SK-N-SH treated with all-trans-retinoic acid at 6 μM for 48 hours (cell line): ENCODE data around the gene SUGCT.

Experiments used
- ATAC-seq: fragments of 200-7000 bp; cut with Tn5 transposase; 3 replicates; pipeline ENCODE4 v1.9.1; 2020; ENCODE audit warnings: mild to moderate bottlenecking, moderate library complexity
- ARNTL ChIP-seq: fragments of 450-650 bp; formaldehyde crosslinking; IDR thresholded peaks from 2 replicates; pipeline ENCODE4 v1.5.0; 2020; ENCODE audit warnings: low read depth, mild to moderate bottlenecking, moderate library complexity, borderline replicate concordance
- BACH2 ChIP-seq: fragments of 250-450 bp; sonication (Bioruptor Pico); IDR thresholded peaks from 2 replicates; pipeline ENCODE4 v1.9.0; 2021; ENCODE audit warnings: mild to moderate bottlenecking, borderline replicate concordance
- CSDC2 ChIP-seq: fragments of 250-450 bp; sonication (Bioruptor Pico); IDR thresholded peaks from 2 replicates; pipeline ENCODE4 v1.5.0; 2020; ENCODE audit warnings: mild to moderate bottlenecking, moderate library complexity
- CSRNP3 ChIP-seq: fragments of 250-450 bp; sonication (Bioruptor Pico); IDR thresholded peaks from 2 replicates; pipeline ENCODE4 v1.5.1; 2021; ENCODE audit warnings: mild to moderate bottlenecking, moderate library complexity
- ESRRG ChIP-seq: fragments of 250-450 bp; sonication (Bioruptor Pico); IDR thresholded peaks from 2 replicates; pipeline ENCODE4 v1.6.1; 2021; ENCODE audit warnings: mild to moderate bottlenecking
- GLIS3 ChIP-seq: fragments of 250-450 bp; sonication (Bioruptor Pico); IDR thresholded peaks from 2 replicates; pipeline ENCODE4 v1.5.0; 2020; ENCODE audit warnings: mild to moderate bottlenecking, moderate library complexity
- ISL1 ChIP-seq: fragments of 250-450 bp; sonication (Bioruptor Pico); IDR thresholded peaks from 2 replicates; pipeline ENCODE4 v2.1.2; 2022; ENCODE audit warnings: mild to moderate bottlenecking, moderate library complexity
- OSR1 ChIP-seq: fragments of 250-450 bp; sonication (Bioruptor Pico); IDR thresholded peaks from 2 replicates; pipeline ENCODE4 v1.8.0; 2022; ENCODE audit warnings: moderate library complexity, mild to moderate bottlenecking, inconsistent platforms
- PATZ1 ChIP-seq: fragments of 250-450 bp; sonication (Bioruptor Pico); IDR thresholded peaks from 2 replicates; pipeline ENCODE4 v1.8.0; 2020; ENCODE audit warnings: mild to moderate bottlenecking, moderate library complexity, borderline replicate concordance
- PPARA ChIP-seq: fragments of 250-450 bp; sonication (Bioruptor Pico); IDR thresholded peaks from 2 replicates; pipeline ENCODE4 v1.5.0; 2020; ENCODE audit warnings: mild to moderate bottlenecking, borderline replicate concordance
- RARB ChIP-seq: fragments of 250-450 bp; sonication (Bioruptor Pico); IDR thresholded peaks from 2 replicates; pipeline ENCODE4 v1.8.0; 2021; ENCODE audit warnings: mild to moderate bottlenecking, moderate library complexity
- SNAI2 ChIP-seq: fragments of 250-450 bp; sonication (Bioruptor Pico); IDR thresholded peaks from 2 replicates; pipeline ENCODE4 v1.5.0; 2020; ENCODE audit warnings: mild to moderate bottlenecking, moderate library complexity
- TCF4 ChIP-seq: fragments of 250-450 bp; sonication (Bioruptor Pico); IDR thresholded peaks from 2 replicates; pipeline ENCODE4 v1.8.0; 2021; ENCODE audit warnings: mild to moderate bottlenecking, moderate library complexity, borderline replicate concordance
- TOX ChIP-seq: fragments of 250-450 bp; sonication (Bioruptor Pico); IDR thresholded peaks from 2 replicates; pipeline ENCODE4 v1.8.0; 2021; ENCODE audit warnings: mild to moderate bottlenecking, moderate library complexity, borderline replicate concordance
- TSHZ2 ChIP-seq: fragments of 250-450 bp; sonication (Bioruptor Pico); IDR thresholded peaks from 2 replicates; pipeline ENCODE4 v1.5.0; 2020; ENCODE audit warnings: mild to moderate bottlenecking, moderate library complexity
- ZC3H10 ChIP-seq: fragments of 250-450 bp; sonication (Bioruptor Pico); IDR thresholded peaks from 2 replicates; pipeline ENCODE4 v1.5.1; 2021; ENCODE audit warnings: mild to moderate bottlenecking, moderate library complexity
- ZFP3 ChIP-seq: fragments of 250-450 bp; sonication (Bioruptor Pico); IDR thresholded peaks from 2 replicates; pipeline ENCODE4 v1.5.0; 2020; ENCODE audit warnings: mild to moderate bottlenecking, moderate library complexity
- ZFP30 ChIP-seq: fragments of 450-650 bp; formaldehyde crosslinking; IDR thresholded peaks from 2 replicates; pipeline ENCODE4 v1.5.0; 2022; ENCODE audit warnings: mild to moderate bottlenecking, moderate library complexity
- ZNF565 ChIP-seq: fragments of 450-650 bp; formaldehyde crosslinking; conservative IDR thresholded peaks from 2 replicates; pipeline ENCODE4 v1.5.0; 2020; ENCODE audit warnings: low read depth, mild to moderate bottlenecking, moderate library complexity
- ZNF70 ChIP-seq: fragments of 450-650 bp; formaldehyde crosslinking; IDR thresholded peaks from 2 replicates; pipeline ENCODE4 v1.5.0; 2020; ENCODE audit warnings: mild to moderate bottlenecking, moderate library complexity
- ZNF8 ChIP-seq: fragments of 450-650 bp; formaldehyde crosslinking; IDR thresholded peaks from 2 replicates; pipeline ENCODE4 v1.5.0; 2020; ENCODE audit warnings: mild to moderate bottlenecking, moderate library complexity
- TF ChIP-seq, protein P1 (sequence below): fragments of 250-450 bp; sonication (Bioruptor Pico); IDR thresholded peaks from 2 replicates; pipeline ENCODE4 v1.8.0; 2021; ENCODE audit warnings: low read depth, mild to moderate bottlenecking, moderate library complexity, borderline replicate concordance
- TF ChIP-seq, protein P2 (sequence below): fragments of 250-450 bp; sonication (Bioruptor Pico); IDR thresholded peaks from 2 replicates; pipeline ENCODE4 v1.5.1; 2020; ENCODE audit warnings: low read depth, mild to moderate bottlenecking, moderate library complexity

The SUGCT gene

DNA sequence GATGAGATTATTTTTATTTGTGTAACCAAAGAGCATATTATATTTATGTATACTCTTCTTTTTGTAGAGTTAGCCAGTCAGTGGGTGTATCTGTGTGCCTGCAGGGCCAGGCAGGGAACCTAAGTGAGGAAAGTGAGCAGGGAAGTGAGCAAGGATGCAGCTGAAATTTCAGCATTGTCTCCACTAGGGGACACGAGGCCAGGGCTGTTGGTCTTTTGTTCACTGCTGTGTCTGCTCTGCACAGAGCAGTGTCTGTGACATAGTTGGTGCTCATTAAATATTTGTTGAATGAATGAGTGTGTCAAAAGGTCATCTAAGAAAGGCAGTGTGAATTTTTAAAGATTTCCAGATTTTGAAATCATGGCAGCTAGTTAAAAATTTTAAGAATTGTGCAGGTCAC, 51.8 kb downstream of the SUGCT start:
- TF ChIP-seq ZFP3 (CRISPR knock-in tag) (no peak), TOX (CRISPR knock-in tag) (no peak), ZC3H10 (CRISPR knock-in tag) (no peak), ZNF565 (CRISPR knock-in tag) (no peak), PPARA (CRISPR knock-in tag) (no peak), GLIS3 (CRISPR knock-in tag) (no peak), TSHZ2 (no peak), ESRRG (CRISPR knock-in tag) (no peak), RARB (no peak), CSDC2 (CRISPR knock-in tag) (no peak), PATZ1 (no peak), ZFP30 (CRISPR knock-in tag) (no peak), ZNF8 (CRISPR knock-in tag) (no peak), ZNF70 (no peak), OSR1 (CRISPR knock-in tag) (no peak), ARNTL (CRISPR knock-in tag) (no peak), TCF4 (CRISPR knock-in tag) (no peak), SNAI2 (CRISPR knock-in tag) (no peak)
- TF ChIP-seq, protein P1, sequence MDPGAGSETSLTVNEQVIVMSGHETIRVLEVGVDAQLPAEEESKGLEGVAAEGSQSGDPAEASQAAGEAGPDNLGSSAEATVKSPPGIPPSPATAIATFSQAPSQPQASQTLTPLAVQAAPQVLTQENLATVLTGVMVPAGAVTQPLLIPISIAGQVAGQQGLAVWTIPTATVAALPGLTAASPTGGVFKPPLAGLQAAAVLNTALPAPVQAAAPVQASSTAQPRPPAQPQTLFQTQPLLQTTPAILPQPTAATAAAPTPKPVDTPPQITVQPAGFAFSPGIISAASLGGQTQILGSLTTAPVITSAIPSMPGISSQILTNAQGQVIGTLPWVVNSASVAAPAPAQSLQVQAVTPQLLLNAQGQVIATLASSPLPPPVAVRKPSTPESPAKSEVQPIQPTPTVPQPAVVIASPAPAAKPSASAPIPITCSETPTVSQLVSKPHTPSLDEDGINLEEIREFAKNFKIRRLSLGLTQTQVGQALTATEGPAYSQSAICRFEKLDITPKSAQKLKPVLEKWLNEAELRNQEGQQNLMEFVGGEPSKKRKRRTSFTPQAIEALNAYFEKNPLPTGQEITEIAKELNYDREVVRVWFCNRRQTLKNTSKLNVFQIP (CRISPR knock-in tag) = no peak
- TF ChIP-seq, protein P2, sequence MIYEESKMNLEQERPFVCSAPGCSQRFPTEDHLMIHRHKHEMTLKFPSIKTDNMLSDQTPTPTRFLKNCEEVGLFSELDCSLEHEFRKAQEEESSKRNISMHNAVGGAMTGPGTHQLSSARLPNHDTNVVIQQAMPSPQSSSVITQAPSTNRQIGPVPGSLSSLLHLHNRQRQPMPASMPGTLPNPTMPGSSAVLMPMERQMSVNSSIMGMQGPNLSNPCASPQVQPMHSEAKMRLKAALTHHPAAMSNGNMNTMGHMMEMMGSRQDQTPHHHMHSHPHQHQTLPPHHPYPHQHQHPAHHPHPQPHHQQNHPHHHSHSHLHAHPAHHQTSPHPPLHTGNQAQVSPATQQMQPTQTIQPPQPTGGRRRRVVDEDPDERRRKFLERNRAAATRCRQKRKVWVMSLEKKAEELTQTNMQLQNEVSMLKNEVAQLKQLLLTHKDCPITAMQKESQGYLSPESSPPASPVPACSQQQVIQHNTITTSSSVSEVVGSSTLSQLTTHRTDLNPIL = no peak
- ATAC-seq = 0 out of 3 replicates have a peak, but pooled peaks have one; percentile 47

DNA sequence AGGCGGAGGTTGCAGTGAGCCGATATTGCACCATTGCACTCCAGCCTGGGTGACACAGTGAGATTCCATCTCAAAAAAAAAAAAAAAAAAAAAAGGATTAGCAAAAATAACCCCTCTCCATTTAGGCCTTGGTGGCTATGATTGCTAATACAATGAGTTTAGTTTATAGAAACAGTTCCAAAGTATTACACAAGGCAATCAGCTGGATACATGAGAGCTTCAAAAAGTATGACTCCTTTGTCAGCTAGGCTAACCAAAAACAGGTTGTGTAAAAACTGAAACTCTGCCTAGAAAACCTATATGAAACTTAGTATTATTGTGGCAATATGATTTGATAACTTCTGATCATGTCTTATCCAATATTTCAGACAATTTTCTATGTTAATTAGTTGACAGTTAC, 57.2 kb downstream of the SUGCT start:
- ATAC-seq = peak; percentile 29; the same call in 1 of the 3 replicates
- TF ChIP-seq TSHZ2 = no peak
- TF ChIP-seq CSRNP3 (CRISPR knock-in tag) = no peak
- no peak for TF ChIP-seq GLIS3 (CRISPR knock-in tag)
- no peak for TF ChIP-seq SNAI2 (CRISPR knock-in tag)
- no peak for TF ChIP-seq PATZ1
- no peak for TF ChIP-seq ZNF70
- TF ChIP-seq OSR1 (CRISPR knock-in tag) = no peak
- TF ChIP-seq ZNF565 (CRISPR knock-in tag) = no peak
- no peak for TF ChIP-seq ISL1 (CRISPR knock-in tag)
- no peak for TF ChIP-seq BACH2 (CRISPR knock-in tag)
- no peak for TF ChIP-seq TCF4 (CRISPR knock-in tag)
- TF ChIP-seq RARB = no peak
- TF ChIP-seq, protein P2 = no peak
- no peak for TF ChIP-seq ZFP30 (CRISPR knock-in tag)
- TF ChIP-seq ARNTL (CRISPR knock-in tag) = no peak
